NB4 (cell line): ENCODE data around the gene CACNA2D3.

ENCODE experiments used
- DNase-seq: peaks from one replicate; pipeline ENCODE4 v3.0.0; 2010; ENCODE audit warnings: low read depth
- H3K4me3 ChIP-seq: one replicate; pipeline ENCODE4 v1.5.1; 2011; ENCODE audit warnings: mild to moderate bottlenecking, low read depth, low read length, moderate library complexity
- CTCF ChIP-seq: IDR thresholded peaks from one replicate; pipeline ENCODE4 v1.5.1; 2012; ENCODE audit warnings: low read depth, low read length
- MAX ChIP-seq: IDR thresholded peaks from 2 replicates; pipeline ENCODE4 v1.6.1; 2011; ENCODE audit warnings: low read depth, low read length
- MYC ChIP-seq: IDR thresholded peaks from 2 replicates; pipeline ENCODE4 v1.6.1; 2011; ENCODE audit warnings: low read depth, low read length
- POLR2A ChIP-seq: IDR thresholded peaks from 2 replicates; pipeline ENCODE4 v1.6.1; 2011; ENCODE audit warnings: mild to moderate bottlenecking; ENCODE audit not compliant: insufficient read length; ENCODE audit errors: extremely low read depth

CACNA2D3 gene

DNA sequence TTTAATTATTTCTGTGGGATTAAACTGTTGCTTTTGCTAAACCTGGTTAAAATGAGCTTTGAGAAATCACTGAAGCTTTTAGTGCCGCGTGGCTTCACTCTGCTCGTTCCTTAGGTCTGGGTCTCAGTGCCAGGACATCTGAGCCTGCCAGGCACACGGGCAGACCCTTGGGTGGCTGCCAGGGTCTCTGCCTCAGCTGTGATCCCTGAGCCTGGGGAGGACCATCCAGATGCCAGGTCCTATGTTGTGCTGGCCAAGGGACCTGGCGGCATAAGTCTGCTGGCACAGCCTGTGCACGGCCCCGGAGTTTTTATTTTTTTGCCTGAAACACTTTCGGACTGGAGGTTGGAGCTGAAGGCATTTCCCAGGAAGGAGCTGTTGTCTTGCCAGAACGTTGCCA is 477.4 kb downstream of the CACNA2D3 start:
- DNase-seq, result no peak
- TF ChIP-seq CTCF (no peak), MAX (no peak), MYC (no peak), POLR2A (no peak)
- no peak overlapping the region for H3K4me3 ChIP-seq

DNA sequence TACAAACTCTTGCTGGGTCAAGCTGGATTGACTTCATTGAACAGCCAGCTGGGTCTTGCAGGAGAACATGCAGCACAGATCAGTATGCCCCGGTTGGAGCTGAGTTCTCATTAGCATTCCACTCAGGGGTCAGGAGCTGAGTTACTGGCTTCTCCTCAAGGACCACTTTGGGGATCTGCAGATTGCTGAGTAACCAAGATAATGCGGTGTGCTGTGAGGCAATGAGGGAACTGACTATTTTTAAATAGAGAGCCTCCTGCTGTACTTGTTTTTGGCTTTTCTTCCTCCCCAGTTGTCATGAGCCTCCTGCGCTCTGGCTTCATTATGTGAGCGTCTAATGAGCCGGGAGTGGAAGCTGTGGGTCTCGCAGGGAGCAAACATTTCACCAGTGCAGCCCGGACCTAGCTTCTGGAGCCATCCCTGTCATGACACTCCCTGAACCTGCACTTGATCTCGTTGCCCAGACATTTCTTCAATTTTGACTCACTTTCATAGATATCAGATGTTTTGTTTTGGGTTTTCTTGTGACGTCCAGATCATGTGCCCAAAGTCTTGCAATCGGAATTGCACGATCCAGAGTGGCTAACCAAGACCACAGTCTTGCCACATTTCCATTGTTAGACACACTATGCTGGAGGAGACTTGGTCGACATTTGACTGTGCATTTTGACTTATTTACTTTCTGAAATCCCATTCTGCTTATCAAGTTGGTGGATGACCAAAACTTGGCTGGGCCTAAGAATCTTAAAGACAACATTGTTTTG is 478.3 kb downstream of the CACNA2D3 start:
- no peak overlapping the region for H3K4me3 ChIP-seq
- DNase-seq, result no peak
- TF ChIP-seq MYC (no peak), CTCF (no peak)

GRCh38 chr3:54604495-54604894 is 482.1 kb downstream of the CACNA2D3 start:
- no peak overlapping the region for H3K4me3 ChIP-seq
- no peak for DNase-seq
- TF ChIP-seq POLR2A, result no peak
- TF ChIP-seq MYC, result no peak
- TF ChIP-seq CTCF, result no peak
- no peak for TF ChIP-seq MAX

DNA sequence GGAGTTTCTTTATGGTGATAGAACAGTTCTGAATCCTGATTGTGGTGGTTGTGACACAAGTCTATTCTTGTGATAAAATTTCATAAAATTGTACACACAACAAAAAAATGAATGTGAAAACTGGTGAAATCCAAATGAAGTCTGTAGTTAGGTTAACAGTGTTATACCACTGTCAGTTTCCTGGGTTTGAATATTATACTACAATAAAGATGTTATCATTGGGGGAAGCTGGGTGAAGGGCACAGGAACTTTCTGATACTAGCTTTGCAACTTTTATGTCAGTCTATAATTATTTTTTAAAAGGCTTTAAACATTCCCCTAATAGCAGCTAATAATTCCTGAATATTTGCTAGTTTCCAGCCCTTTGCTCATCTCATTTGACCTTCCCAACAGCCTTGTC is 485.7 kb downstream of the CACNA2D3 start:
- DNase-seq, result no peak
- no peak overlapping the region for H3K4me3 ChIP-seq
- no peak for TF ChIP-seq MYC

DNA sequence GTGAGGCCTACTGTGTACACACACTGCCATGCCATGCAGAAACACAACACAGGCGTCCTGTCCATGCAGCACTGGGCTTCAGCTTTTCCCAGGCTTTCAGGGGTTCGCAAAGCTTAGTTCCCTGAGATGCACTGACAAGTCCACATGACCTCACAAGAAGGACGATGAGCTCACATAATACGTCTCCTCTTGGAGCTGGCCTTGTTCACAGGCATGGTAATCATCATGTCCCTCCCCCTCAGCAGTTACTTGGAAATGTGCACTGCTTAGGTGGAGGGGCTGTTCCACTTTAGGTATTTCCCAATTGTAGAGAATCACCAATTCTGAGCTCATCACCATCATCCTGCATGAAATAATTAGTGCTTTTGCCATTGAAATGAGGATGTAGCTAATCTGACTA is 496.7 kb downstream of the CACNA2D3 start:
- no peak for DNase-seq
- TF ChIP-seq MAX (no peak), MYC (no peak), CTCF (no peak), POLR2A (no peak)
- no peak overlapping the region for H3K4me3 ChIP-seq

- H3K4me3 ChIP-seq, result no peak overlapping the region
- no peak for DNase-seq
- TF ChIP-seq POLR2A, result no peak
- TF ChIP-seq CTCF, result no peak
- TF ChIP-seq MAX, result no peak
- no peak for TF ChIP-seq MYC
These were observed 497.2 kb downstream of the CACNA2D3 start for GRCh38 chr3:54619531-54619930.
